PFSK-1 (cell line): ENCODE measurements around the gene LIN9.

Source experiments
- FOXP2 ChIP-seq: optimal IDR thresholded peaks from 2 replicates; pipeline ENCODE3; 2011; ENCODE audit warnings: borderline replicate concordance, control low read depth, inconsistent platforms; ENCODE audit not compliant: insufficient read depth; ENCODE audit errors: extremely low read length, extremely low read depth
- POLR2AphosphoS5 ChIP-seq: IDR thresholded peaks from 2 replicates; pipeline ENCODE4 v1.6.1; 2012; ENCODE audit warnings: low read depth, mild to moderate bottlenecking, control low read depth, low read length, moderate library complexity
- SIN3A ChIP-seq: IDR thresholded peaks from 2 replicates; pipeline ENCODE4 v1.6.1; 2012; ENCODE audit warnings: mild to moderate bottlenecking, low read length, moderate library complexity, borderline replicate concordance; ENCODE audit not compliant: insufficient read depth
- TAF1 ChIP-seq: IDR thresholded peaks from 2 replicates; pipeline ENCODE4 v1.6.1; 2012; ENCODE audit warnings: low read length, control low read depth, borderline replicate concordance; ENCODE audit not compliant: insufficient read depth
- TF ChIP-seq, protein P1 (sequence below), 2 experiments: IDR thresholded peaks; 2 replicates each; pipeline versions ENCODE4 v1.6.1 to v1.8.0; 2011 to 2012; ENCODE audit warnings: low read depth in 2 of 2, low read length in 2 of 2, control low read depth in 1 of 2, inconsistent platforms in 1 of 2, mild to moderate bottlenecking in 1 of 2, moderate library complexity in 1 of 2; ENCODE audit not compliant: insufficient read depth in 1 of 2

LIN9 gene

DNA sequence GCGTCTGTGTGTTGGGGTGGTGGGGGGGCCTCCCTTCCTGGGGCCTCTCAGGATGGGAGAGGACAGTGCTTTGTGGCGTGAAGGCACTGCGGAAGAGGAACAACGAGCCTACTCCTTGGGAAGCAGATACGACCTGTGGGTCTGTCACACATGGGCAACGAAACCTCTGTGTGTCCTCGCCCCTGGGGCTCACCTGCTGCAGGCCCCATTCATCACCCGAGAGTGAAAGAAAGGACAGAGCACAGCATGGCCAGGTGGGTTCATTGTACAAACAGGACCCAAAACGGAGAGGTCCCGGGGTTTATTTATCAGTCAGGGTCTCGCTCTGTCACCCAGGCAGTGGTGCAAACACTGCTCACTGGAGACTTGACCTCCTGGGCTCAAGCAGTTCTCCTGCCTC, 40.1 kb upstream of the LIN9 start:
- TF ChIP-seq TAF1 (no peak), SIN3A (no peak), POLR2AphosphoS5 (no peak), FOXP2 (no peak)
- TF ChIP-seq, protein P1, sequence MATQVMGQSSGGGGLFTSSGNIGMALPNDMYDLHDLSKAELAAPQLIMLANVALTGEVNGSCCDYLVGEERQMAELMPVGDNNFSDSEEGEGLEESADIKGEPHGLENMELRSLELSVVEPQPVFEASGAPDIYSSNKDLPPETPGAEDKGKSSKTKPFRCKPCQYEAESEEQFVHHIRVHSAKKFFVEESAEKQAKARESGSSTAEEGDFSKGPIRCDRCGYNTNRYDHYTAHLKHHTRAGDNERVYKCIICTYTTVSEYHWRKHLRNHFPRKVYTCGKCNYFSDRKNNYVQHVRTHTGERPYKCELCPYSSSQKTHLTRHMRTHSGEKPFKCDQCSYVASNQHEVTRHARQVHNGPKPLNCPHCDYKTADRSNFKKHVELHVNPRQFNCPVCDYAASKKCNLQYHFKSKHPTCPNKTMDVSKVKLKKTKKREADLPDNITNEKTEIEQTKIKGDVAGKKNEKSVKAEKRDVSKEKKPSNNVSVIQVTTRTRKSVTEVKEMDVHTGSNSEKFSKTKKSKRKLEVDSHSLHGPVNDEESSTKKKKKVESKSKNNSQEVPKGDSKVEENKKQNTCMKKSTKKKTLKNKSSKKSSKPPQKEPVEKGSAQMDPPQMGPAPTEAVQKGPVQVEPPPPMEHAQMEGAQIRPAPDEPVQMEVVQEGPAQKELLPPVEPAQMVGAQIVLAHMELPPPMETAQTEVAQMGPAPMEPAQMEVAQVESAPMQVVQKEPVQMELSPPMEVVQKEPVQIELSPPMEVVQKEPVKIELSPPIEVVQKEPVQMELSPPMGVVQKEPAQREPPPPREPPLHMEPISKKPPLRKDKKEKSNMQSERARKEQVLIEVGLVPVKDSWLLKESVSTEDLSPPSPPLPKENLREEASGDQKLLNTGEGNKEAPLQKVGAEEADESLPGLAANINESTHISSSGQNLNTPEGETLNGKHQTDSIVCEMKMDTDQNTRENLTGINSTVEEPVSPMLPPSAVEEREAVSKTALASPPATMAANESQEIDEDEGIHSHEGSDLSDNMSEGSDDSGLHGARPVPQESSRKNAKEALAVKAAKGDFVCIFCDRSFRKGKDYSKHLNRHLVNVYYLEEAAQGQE (IDR thresholded peaks at IDR 0.05; ENCODE audit: insufficient read depth in 1 of 2, low read depth in 2 of 2, low read length in 2 of 2) = no peak

DNA sequence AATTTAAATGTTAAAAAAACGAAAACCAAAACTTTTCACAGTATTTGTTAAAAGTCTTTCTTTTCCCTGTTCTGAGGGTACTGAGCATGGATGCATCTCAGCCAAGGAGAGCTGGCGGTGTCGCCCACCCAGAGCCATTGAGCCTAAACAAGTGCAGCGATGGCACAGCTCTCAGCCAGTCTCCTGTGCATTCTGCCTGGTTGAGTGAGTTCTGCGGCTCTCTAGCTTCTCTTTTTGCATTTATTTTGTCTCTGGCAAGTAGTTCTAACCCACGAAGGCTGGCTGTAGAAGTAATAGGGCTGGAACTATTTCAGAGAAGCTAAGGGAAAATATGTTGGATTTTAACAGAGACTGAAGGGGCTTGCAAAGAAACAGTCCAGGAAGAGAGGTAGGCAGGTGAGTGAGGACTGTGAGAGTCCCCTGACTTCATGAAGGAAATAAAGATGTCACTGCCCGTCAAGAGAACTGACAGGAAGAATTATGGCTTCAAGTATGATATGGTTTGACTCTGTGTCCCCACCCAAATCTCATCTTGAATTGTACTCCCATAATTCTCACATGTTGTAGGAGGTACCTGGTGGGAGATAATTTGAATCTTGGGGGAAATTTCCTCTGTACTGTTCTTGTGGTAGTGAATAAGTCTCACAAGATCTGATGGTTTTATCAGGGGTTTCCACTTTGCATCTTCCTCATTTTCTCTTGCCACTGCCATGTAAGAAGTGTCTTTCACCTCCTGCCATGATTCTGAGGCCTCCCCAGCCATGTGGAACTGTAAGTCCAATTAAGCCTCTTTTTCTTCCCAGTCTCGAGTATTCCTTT, 35.7 kb upstream of the LIN9 start:
- TF ChIP-seq, protein P1 (IDR thresholded peaks at IDR 0.05; ENCODE audit: insufficient read depth in 1 of 2, low read depth in 2 of 2, low read length in 2 of 2) = no peak
- TF ChIP-seq TAF1 (no peak), FOXP2 (no peak), SIN3A (no peak), POLR2AphosphoS5 (no peak)

GRCh38 chr1:226342656-226343055, 33.7 kb upstream of the LIN9 start:
- TF ChIP-seq SIN3A (no peak), TAF1 (no peak), POLR2AphosphoS5 (no peak)
- TF ChIP-seq, protein P1 (IDR thresholded peaks at IDR 0.05; ENCODE audit: insufficient read depth in 1 of 2, low read depth in 2 of 2, low read length in 2 of 2) = no peak

GRCh38 chr1:226337276-226337875, 28.4 kb upstream of the LIN9 start:
- no peak for TF ChIP-seq SIN3A

GRCh38 chr1:226335661-226336060, 26.7 kb upstream of the LIN9 start:
- TF ChIP-seq POLR2AphosphoS5 (no peak), SIN3A (no peak), FOXP2 (no peak), TAF1 (no peak)
- TF ChIP-seq, protein P1 (IDR thresholded peaks at IDR 0.05; ENCODE audit: insufficient read depth in 1 of 2, low read depth in 2 of 2, low read length in 2 of 2) = peak in 1 of 2 experiments; percentile 45; a peak in 1 of 4 replicates
